ENCODE data around the gene CYSTM1.

GRCh38 chr5:140182075-140182711, 7.2 kb downstream of the CYSTM1 start:
- no peak for TF ChIP-seq EZH2 (IDR thresholded peaks at IDR 0.05; ENCODE audit: insufficient read depth, poor library complexity, severe bottlenecking)
- TF ChIP-seq EZH2phosphoT487 (IDR thresholded peaks at IDR 0.05; ENCODE audit: insufficient read depth, low read depth), result no peak

Measured in GM23248 (cell line).